Sigmoid colon (tissue), 4 donors: Measurements from ENCODE around the gene RFT1.

Experiments
- CTCF ChIP-seq, 4 experiments: fragments of 450-650 bp in 3 of 4; fragments of 200-600 bp in 1 of 4; IDR thresholded peaks; one replicate each; pipeline ENCODE4 v1.5.1; 2016 to 2019; ENCODE audit warnings: antibody characterized with exemption in 4 of 4, mild to moderate bottlenecking in 3 of 4, moderate library complexity in 2 of 4
- POLR2A ChIP-seq, 2 donors: fragments of 450-650 bp; IDR thresholded peaks; one replicate each; pipeline ENCODE4 v1.6.1; 2016; ENCODE audit warnings: antibody characterized with exemption in 2 of 2, mild to moderate bottlenecking in 2 of 2, moderate library complexity in 2 of 2
- POLR2AphosphoS5 ChIP-seq, 4 donors: sonication (generic); formaldehyde crosslinking; IDR thresholded peaks; one replicate each; pipeline ENCODE4 v1.6.1; 2017; ENCODE audit warnings: antibody characterized with exemption in 4 of 4

- TF ChIP-seq POLR2AphosphoS5 (IDR thresholded peaks at IDR 0.05) (peak in 1 of 4 donors; percentile 11), CTCF (IDR thresholded peaks at IDR 0.05) (peak in 1 of 4 experiments; percentile 25), POLR2A (IDR thresholded peaks at IDR 0.05) (no peak)
Observed at GRCh38 chr3:53046171-53047170, 83.8 kb downstream of the RFT1 start.
